ENCODE measurements around the gene PTPRN2. TPM values are rescaled to one million over a fixed set of nuclear protein-coding genes. Genes with fewer than 3 reads are reported as not detected.

PTPRN2 gene
- total RNA-seq, 1 experiment from 2014 or later = not detected

GRCh38 chr7:158278745-158279320, 308.8 kb downstream of the PTPRN2 start:
- no peak overlapping the region for H2AFZ ChIP-seq
- no peaks in the 10 kb centered on the region for H3K9me2 ChIP-seq (ENCODE audit: insufficient read depth)
- no peak overlapping the region for H3K4me2 ChIP-seq
- no peaks in the 10 kb centered on the region for H3K79me2 ChIP-seq (ENCODE audit: low read depth)
- H3K9me3 ChIP-seq (ENCODE audit: insufficient read depth, low read depth) = no peaks in the 10 kb centered on the region
- H4K20me1 ChIP-seq (ENCODE audit: insufficient read depth) = no peaks in the 10 kb centered on the region
- no peak for DNase-seq
- no peak overlapping the region for H3K27ac ChIP-seq
- ChIA-PET POLR2A (ENCODE audit: unreplicated experiment) (no interaction called here), CTCF (no interaction called here)
- intact Hi-C loops (cut with micrococcal nuclease; ENCODE audit: unreplicated experiment) = no loop called here
- H3K4me1 ChIP-seq (replicated peaks; ENCODE audit: insufficient read depth) = no peaks in the 10 kb centered on the region
- no peaks in the 10 kb centered on the region for H3K36me3 ChIP-seq (ENCODE audit: low read depth)
- H3K27me3 ChIP-seq (ENCODE audit: insufficient read depth, low read depth) = peaks cover 94% of the 10 kb centered on the region
- H3K4me3 ChIP-seq = no peak overlapping the region
- no peaks in the 10 kb centered on the region for H3F3A ChIP-seq (ENCODE audit: insufficient read depth, low read depth)
- no TSS peak for BruUV-seq (replicated peaks)
- TF ChIP-seq EZH2 (IDR thresholded peaks at IDR 0.05; ENCODE audit: low read depth) = no peak
- TF ChIP-seq CTCF (conservative IDR thresholded peaks at IDR 0.05) = no peak

- CTCF ChIA-PET = no interaction called here
- no peaks in the 10 kb centered on the region for H3K4me1 ChIP-seq (replicated peaks; ENCODE audit: insufficient read depth)
- no peak for DNase-seq
- no peak overlapping the region for H3K27ac ChIP-seq
- no peaks in the 10 kb centered on the region for H3K79me2 ChIP-seq (ENCODE audit: low read depth)
- peaks cover 93% of the 10 kb centered on the region for H3K27me3 ChIP-seq (ENCODE audit: insufficient read depth, low read depth)
- no peaks in the 10 kb centered on the region for H3F3A ChIP-seq (ENCODE audit: insufficient read depth, low read depth)
- no TSS peak for BruUV-seq (replicated peaks)
- H3K9me2 ChIP-seq (ENCODE audit: insufficient read depth) = no peaks in the 10 kb centered on the region
- H4K20me1 ChIP-seq (ENCODE audit: insufficient read depth) = no peaks in the 10 kb centered on the region
- no peaks in the 10 kb centered on the region for H3K9me3 ChIP-seq (ENCODE audit: insufficient read depth, low read depth)
- TF ChIP-seq CTCF (conservative IDR thresholded peaks at IDR 0.05) (no peak), EZH2 (IDR thresholded peaks at IDR 0.05; ENCODE audit: low read depth) (no peak)
- no peaks in the 10 kb centered on the region for H3K36me3 ChIP-seq (ENCODE audit: low read depth)
- no peak overlapping the region for H3K4me2 ChIP-seq
- intact Hi-C loops (cut with micrococcal nuclease; ENCODE audit: unreplicated experiment) = no loop called here
- no peak overlapping the region for H2AFZ ChIP-seq
- POLR2A ChIA-PET (ENCODE audit: unreplicated experiment) = no interaction called here
- H3K4me3 ChIP-seq = no peak overlapping the region
These were observed 310.1 kb downstream of the PTPRN2 start for GRCh38 chr7:158277219-158278141.

- Histone ChIP-seq H3K9me3 (ENCODE audit: insufficient read depth, low read depth) (no peaks in the 10 kb centered on the region), H3F3A (ENCODE audit: insufficient read depth, low read depth) (no peaks in the 10 kb centered on the region), H3K9me2 (ENCODE audit: insufficient read depth) (no peaks in the 10 kb centered on the region), H3K27ac (no peak overlapping the region), H3K4me2 (no peak overlapping the region), H2AFZ (no peak overlapping the region), H3K36me3 (ENCODE audit: low read depth) (no peaks in the 10 kb centered on the region), H3K4me3 (no peak overlapping the region), H4K20me1 (ENCODE audit: insufficient read depth) (no peaks in the 10 kb centered on the region), H3K27me3 (ENCODE audit: insufficient read depth, low read depth) (peaks cover 93% of the 10 kb centered on the region), H3K4me1 (replicated peaks; ENCODE audit: insufficient read depth) (no peaks in the 10 kb centered on the region), H3K79me2 (ENCODE audit: low read depth) (no peaks in the 10 kb centered on the region)
- ChIA-PET POLR2A (ENCODE audit: unreplicated experiment) (no interaction called here), CTCF (no interaction called here)
- intact Hi-C loops (cut with micrococcal nuclease; ENCODE audit: unreplicated experiment) = no loop called here
- DNase-seq = no peak
- no peak for TF ChIP-seq EZH2 (IDR thresholded peaks at IDR 0.05; ENCODE audit: low read depth)
- no peak for TF ChIP-seq CTCF (conservative IDR thresholded peaks at IDR 0.05)
- no TSS peak for BruUV-seq (replicated peaks)
These were observed 311.0 kb downstream of the PTPRN2 start for GRCh38 chr7:158276414-158277218.

Measured in PC-9 (cell line).